A549 treated with AZD9567 at 1 μM for 4 hours (cell line): ENCODE results near the gene TCHHL1. TPM values are rescaled to one million over a fixed set of nuclear protein-coding genes. Genes with fewer than 3 reads are reported as not detected.

ENCODE experiments used
- total RNA-seq: library from RNA; stranded (reverse); fragments of 200-300 nt; extraction: Qiagen RNA extraction; gene quantifications from 5 replicates; pipeline ENCODE4 v1.2.3, GENCODE V29; 2022; ENCODE audit not compliant: insufficient read depth

TCHHL1 gene
- total RNA-seq = not detected in 5 replicates

GRCh38 chr1:152089014-152089674 lies at the start of gene TCHHL1:
Gene TCHHL1 (minus strand): TSS chr1:152089064. CDS start chr1:152088143, 921 bp downstream.

GRCh38 chr1:152115344-152115743 lies 26.5 kb upstream of the TCHHL1 start, which contains the start of gene TCHH:
Gene TCHH (minus strand): TSS chr1:152115444. CDS start chr1:152114080, 1,364 bp downstream.

GRCh38 chr1:152036267-152037216 lies 52.3 kb downstream of the TCHHL1 start, which contains the start of gene S100A11:
Gene S100A11 (minus strand): TSS chr1:152037004. CDS start chr1:152036915, 89 bp downstream.

Other genes with a start within 250 kb of the TCHHL1 start
- 0.05 TPM in 1 of 5 replicates, not detected in the others for gene C2CD4D, start 249.2 kb downstream of the TCHHL1 start, total RNA-seq
- gene THEM5, start 235.4 kb downstream of the TCHHL1 start, total RNA-seq = not detected in 5 replicates
- 13.7 to 16.3 TPM (median 13.9 TPM) in 5 replicates for gene THEM4, start 179.6 kb downstream of the TCHHL1 start, total RNA-seq
- 1,980 to 2,581 TPM (median 2,289 TPM) in 5 replicates for gene S100A10, start 95.2 kb downstream of the TCHHL1 start, total RNA-seq
- 1,473 to 1,950 TPM (median 1,812 TPM) in 5 replicates for gene S100A11, start 52.1 kb downstream of the TCHHL1 start, total RNA-seq
- 0.22 to 0.33 TPM (median 0.25 TPM) in 4 of 5 replicates, not detected in the other for gene TCHH, start 26.4 kb upstream of the TCHHL1 start, total RNA-seq
- 0.02 TPM in 1 of 5 replicates, not detected in the others for gene RPTN, start 70.2 kb upstream of the TCHHL1 start, total RNA-seq
- gene HRNR, start 135.1 kb upstream of the TCHHL1 start, total RNA-seq = 0.01 TPM in 1 of 5 replicates, not detected in the others
- gene FLG, start 236.2 kb upstream of the TCHHL1 start, total RNA-seq = 0.01 TPM in 3 of 5 replicates, not detected in the others